Measurements from ENCODE around the gene TUBB4A.

The TUBB4A gene

DNA sequence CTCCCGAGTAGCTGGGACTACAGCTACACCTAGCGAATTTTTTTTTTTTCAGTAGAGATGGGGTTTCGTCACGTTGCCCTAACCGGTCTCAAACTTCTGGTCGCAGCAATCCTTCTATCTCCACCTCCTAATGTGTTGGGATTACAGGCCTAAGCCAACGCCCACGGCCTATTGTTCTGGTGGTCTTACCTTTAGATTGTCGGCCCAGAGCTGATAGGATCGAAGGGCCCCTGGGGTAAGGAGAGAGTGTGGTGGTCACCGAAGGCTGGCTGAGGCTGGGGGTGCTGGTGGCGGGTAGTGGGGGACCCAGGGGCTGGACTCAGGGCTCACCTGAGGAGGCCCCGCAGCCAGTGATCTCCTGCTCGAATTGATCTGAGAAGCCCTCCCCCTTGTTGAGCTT, 31.0 kb downstream of the TUBB4A start:
- no peak for DNase-seq

GRCh38 chr19:6470173-6470572, 31.9 kb downstream of the TUBB4A start:
- no peak for DNase-seq

DNA sequence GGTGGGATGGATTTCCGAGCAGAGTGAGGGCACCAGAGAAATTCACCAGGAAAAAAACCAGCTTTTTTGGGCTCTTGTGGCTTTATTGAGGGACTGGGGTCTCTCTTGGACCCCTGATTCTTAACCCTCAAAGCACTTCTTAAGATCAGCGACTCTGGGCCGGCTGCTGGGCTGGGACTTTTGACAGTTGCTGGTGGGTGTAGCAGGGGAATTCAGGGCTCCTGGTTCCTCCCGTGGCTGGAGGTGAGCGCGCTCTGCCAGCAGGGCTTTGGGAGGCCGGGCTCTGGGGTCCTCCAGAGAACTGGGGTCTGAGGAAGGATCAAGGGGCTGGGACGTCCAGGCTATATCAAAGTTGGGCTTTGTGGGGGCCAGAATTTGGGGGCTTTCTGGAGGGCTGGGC, 34.7 kb downstream of the TUBB4A start:
- no peak for DNase-seq

DNA sequence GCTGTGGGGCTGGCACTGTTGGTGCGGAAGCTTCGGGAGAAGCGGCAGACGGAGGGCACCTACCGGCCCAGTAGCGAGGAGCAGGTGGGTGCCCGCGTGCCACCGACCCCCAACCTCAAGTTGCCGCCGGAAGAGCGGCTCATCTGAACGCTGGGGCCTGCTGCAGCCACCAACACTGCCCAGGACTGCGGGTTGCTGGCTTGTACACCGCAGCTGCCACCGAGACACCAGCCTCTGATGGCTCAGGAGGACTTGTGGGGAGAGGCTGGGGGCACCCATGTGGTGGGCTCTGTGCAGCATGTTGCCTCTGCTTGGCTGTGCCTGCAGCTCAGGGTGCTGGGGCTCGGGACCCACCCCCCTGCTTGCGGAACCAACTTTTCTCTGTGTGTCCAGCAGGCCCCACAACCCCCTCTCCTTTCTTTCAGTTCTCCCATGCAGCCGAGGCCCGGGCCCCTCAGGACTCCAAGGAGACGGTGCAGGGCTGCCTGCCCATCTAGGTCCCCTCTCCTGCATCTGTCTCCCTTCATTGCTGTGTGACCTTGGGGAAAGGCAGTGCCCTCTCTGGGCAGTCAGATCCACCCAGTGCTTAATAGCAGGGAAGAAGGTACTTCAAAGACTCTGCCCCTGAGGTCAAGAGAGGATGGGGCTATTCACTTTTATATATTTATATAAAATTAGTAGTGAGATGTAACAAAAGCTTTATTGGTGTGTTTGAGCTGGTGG, 35.4 kb downstream of the TUBB4A start:
- no peak for DNase-seq

DNA sequence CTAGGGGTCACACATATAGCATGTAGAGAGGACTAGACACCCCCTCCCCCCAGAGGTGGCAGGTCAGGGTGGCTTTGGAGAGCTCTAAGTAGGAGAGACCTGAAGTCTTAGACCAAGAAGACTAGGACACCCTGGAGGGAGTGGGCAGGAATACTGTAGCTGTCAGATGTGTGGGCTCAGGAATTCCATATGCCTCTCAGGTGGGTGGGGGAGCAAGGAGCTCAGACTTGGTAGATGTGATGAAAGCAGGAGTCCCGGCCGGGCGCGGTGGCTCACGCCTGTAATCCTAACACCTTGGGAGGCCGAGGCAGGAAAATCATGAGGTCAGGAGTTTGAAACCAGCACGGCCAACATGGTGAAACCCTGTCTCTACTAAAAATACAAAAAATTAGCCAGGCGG, 36.4 kb downstream of the TUBB4A start:
- no peak for DNase-seq

DNA sequence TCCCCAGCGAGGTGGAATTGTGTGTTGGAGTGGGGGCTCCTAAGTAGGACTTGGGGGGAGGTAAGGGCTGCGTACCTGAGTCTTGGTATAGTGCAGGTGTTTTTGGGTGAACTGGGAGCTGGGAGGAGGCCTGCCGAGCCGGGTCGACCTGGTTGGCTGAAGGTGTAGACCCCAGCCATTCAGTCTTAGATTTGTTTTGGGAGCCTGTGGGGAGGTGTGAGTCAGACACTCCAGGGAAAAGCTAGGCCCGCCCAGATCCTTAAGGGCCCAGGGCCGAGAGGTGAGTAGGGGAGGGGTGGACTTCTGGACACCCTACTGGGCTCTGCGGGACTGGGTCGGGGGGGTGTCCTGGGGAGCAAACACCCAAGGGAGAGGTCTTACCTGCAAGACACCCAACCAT, 37.1 kb downstream of the TUBB4A start:
- no peak for DNase-seq

DNA sequence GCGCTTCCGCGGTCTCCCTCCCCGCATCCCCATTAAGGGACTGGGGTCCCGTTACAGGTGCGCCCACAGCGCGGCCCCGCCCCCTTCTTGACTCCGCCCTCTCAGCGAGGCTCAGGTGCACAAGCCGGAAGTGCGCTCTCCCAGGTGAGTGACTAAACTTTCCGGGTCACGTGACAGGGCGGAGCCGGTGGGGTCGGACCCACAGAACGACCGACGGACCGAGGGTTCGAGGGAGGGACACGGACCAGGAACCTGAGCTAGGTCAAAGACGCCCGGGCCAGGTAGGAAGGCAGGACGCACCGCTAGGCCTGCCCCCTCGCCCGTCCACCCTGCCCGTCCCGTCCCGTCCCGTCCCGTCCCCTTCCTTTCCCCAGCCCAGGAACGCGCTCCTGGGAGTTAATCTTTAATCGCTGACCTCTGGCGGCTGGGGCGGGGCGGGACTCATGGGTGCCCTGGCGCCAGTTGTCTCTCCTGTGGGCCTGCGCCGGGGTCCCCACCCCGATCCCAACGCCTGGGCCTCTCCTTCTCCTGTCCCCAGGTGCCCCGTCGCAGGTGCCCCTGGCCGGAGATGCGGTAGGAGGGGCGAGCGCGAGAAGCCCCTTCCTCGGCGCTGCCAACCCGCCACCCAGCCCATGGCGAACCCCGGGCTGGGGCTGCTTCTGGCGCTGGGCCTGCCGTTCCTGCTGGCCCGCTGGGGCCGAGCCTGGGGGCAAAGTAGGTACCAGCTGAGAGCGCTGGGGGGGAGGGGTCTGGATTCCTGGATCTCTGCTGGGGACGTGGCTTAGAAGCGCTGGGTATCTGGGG, 37.8 kb downstream of the TUBB4A start, which contains the start of gene CRB3:
TSS of gene CRB3 (plus strand) at position 202 of the 804 bp plus-strand sequence. CDS start at position 633, 431 bp downstream.
- DNase-seq = peak; percentile 74

DNA sequence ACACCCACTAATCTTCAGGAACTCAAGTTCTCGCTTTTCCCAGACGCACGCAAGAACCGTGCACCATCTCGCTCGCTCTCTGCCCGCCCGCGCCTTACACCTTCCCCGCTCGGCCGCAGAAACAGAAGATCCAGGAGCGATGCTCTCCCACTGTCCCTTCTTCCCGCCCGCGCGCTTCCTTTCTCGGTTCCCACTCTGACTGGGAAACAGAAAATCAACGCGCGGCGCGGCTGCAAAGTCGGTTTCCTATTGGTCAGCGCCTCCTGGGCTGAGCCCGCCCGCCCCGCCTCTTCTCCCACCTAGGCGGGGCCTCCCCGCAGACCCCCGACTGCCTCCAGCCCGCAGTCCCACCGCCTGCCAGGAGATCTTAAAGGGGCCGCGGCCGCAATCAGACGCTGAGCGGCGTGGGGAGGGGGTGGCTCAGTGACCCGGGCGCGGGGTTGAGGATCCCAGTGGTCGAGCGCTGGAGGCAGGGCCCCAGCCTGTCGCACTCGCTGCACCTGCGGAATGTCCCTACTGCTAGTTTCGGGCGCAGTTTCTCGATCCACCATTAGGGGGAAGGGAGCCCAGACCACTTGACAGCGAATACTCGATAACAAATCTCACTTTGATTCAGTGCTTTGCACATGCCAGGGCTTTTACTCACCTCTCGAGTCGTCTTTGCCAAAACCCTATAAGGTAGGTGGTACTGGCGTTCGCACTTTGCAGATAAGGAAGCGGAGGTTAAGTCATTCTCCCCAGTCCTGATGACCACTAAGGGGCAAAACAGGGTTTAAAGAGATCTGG, 41.8 kb downstream of the TUBB4A start:
- DNase-seq = peak; percentile 95

GRCh38 chr19:6459262-6460098, 42.6 kb downstream of the TUBB4A start, which contains the start of gene SLC25A23:
SLC25A23 (minus strand) TSS chr19:6459792; CDS start chr19:6459628, 164 bp downstream.
- no peak for DNase-seq

DNA sequence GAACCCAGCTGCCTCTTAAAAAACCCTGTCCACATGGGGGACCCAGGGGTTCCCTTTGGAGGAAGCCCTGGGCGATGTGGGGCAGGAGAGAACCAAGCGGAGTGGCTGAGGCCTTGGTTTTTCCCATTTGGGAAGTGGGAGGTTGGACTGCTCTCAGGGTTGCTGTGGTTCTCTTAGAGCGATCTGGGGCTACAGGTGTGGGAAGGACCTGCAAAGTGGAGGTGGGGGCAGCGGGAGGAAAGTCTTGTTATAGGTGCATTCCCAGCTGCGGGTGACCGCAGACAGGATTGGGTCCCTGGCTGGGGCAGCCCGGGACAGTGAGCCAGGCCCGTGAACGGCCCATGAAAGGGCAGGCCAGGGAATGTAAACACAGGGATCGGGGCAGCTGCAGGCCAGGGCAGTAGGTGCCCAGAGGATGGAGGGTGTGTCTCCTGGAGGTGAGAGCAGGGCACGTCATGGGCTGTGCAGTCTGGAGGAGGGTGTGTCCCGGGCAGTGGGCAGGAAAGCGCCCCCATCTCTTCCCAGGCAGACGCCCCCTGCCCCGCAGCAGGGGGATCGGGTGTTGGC, 43.3 kb downstream of the TUBB4A start:
- peak; percentile 45 for DNase-seq

DNA sequence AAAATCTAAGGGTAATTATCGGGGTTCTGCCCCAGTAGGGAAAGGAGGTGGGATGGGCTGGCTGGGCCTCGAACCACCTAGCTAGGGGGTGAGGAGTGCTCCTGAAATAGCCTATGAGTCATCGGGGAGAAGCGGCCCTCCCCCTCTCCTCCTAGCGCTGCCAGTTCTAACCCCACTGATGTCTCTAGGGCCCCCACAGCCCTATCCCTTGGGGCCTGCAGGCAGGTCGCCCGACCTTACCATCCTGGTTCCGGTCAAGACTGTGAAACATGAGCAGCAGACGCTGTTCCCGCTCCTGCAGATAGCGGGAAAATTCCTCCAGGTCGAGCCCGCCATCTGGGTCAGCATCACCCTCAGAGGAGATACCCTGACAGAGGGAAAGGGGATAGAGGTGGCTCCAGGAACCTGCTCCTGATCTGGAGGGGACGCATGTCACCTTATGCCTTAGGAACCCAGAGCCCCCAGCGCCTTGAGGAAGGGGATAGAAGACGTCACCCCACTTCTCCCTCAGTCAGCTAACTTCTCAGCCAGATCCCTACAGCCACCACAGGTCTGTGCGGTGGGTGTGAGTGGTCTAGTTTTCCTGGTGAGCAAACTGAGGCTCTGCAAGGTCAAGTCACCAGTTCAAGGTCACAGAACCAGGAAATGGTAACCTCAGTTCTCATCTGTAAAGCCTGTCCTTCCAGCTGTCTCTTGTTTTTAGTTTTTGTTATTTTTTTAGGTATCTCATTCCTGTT, 44.0 kb downstream of the TUBB4A start:
- no peak for DNase-seq

GRCh38 chr19:6455924-6456323, 46.2 kb downstream of the TUBB4A start:
- no peak for DNase-seq

DNA sequence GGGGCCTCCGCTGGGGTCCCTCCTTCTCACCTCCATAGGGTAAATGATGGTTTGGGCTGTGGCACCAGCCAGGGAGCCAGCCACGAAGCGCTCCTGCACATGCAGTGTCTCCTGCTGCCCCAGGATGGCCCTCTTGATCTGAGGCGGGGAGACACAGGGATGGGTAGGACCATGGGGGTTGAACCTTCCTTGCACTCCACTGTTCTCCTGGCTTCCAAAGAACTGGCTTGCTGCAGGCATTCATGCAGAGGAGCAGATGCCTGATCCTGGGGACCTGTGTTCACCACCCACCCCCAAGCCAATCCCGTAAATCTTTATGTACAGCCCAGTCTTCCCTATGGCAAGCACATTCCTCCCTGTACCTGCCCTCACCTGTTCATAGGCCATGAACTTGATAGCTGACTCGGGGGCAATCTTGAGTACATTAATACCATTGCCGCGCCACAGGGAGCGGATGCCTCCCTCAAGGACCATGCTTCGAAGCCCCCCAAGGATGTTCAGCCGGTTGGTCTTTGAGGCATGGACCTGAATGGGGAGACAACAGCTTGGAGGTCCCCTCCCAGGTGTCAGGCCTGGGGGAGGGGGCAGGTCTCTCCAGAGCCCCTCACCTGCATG, 48.1 kb downstream of the TUBB4A start:
- DNase-seq = no peak

GRCh38 chr19:6452899-6453298, 49.2 kb downstream of the TUBB4A start:
- no peak for DNase-seq

- DNase-seq = no peak
These were observed 49.9 kb downstream of the TUBB4A start for GRCh38 chr19:6452223-6452614.

- DNase-seq = no peak
These were observed 50.4 kb downstream of the TUBB4A start for GRCh38 chr19:6451583-6452222.

DNA sequence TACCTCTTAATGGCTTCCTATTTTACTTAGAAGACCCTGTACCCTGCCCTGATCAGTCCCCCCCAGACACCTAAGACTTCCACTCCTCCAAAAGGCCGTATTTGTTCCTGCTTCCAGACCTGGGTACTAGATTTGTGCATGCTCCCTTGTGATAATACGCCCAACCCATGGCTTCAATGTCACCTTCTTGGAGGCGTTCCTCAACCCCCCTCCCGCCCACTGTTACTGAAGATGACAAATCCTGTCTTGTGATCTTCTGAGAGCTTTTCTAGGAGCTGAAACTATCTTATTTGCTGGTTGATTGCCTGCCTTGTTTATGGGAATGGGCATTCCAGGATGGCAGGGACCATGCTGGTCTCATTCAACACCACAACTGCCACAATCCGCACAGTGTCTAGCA, 51.9 kb downstream of the TUBB4A start:
- DNase-seq = no peak

- DNase-seq = no peak
These were observed 54.1 kb downstream of the TUBB4A start for GRCh38 chr19:6448045-6448444.

- DNase-seq = no peak
These were observed 55.7 kb downstream of the TUBB4A start for GRCh38 chr19:6446452-6446851.
